Cardiac muscle cell (in vitro differentiated cells and primary cell): ENCODE data around the gene ATAD3C. TPM values are rescaled to one million over a fixed set of nuclear protein-coding genes. Genes with fewer than 3 reads are reported as not detected.
"Not testable (repeated sequence)": the region's sequence is repeated elsewhere in the genome, so short reads cannot be mapped to it uniquely, and the experiment has no call there.

Source experiments
- DNase-seq, 2 donors: peaks; one replicate each; pipeline versions ENCODE4 v3.0.0 to v3.0.0-alpha.2; 2010 to 2017; ENCODE audit warnings: low read depth in 1 of 2, low spot score in 1 of 2
- H3K27ac ChIP-seq: fragments of 200-600 bp; sonication (generic); 2 replicates; pipeline ENCODE4 v1.5.1; 2016
- H3K27me3 ChIP-seq: fragments of 200-600 bp; sonication (generic); 2 replicates; pipeline ENCODE4 v1.6.0; 2016; ENCODE audit warnings: control low read depth
- H3K36me3 ChIP-seq: fragments of 200-600 bp; sonication (generic); 2 replicates; pipeline ENCODE4 v1.5.1; 2016; ENCODE audit warnings: control low read depth
- H3K4me1 ChIP-seq: fragments of 200-600 bp; sonication (generic); 2 replicates; pipeline ENCODE4 v1.8.1; 2017; ENCODE audit warnings: low read depth, mild to moderate bottlenecking, mixed run types
- H3K4me3 ChIP-seq: fragments of 200-600 bp; sonication (generic); 2 replicates; pipeline ENCODE4 v1.5.1; 2016; ENCODE audit warnings: mild to moderate bottlenecking
- H3K9me3 ChIP-seq: fragments of 200-600 bp; sonication (generic); 2 replicates; pipeline ENCODE4 v1.5.1; 2017; ENCODE audit warnings: low read depth, mild to moderate bottlenecking, control low read depth
- CTCF ChIP-seq: IDR thresholded peaks from 2 replicates; pipeline ENCODE4 v1.5.1; 2012; ENCODE audit warnings: low read depth, mild to moderate bottlenecking, low read length
- polyA plus RNA-seq: library from polyadenylated mRNA; unstranded; fragments of >200 nt; fragmentation: Nextera tagmentation; extraction: Ambion mirVana; gene quantifications from 2 replicates; pipeline ENCODE4 v1.2.1, GENCODE V29; 2016
- total RNA-seq: library from RNA; depleted of rRNA; stranded (reverse); fragments of >200 nt; gene quantifications from 2 replicates; pipeline ENCODE4 v1.2.3, GENCODE V29; 2016

The ATAD3C gene
- total and polyA plus RNA-seq, 2 experiments from 2014 or later: 0.21 to 0.53 TPM

GRCh38 chr1:1425753-1426495 is 23.6 kb upstream of the ATAD3C start:
- Histone ChIP-seq H3K4me1 (peaks cover 7% of the 10 kb centered on the region), H3K4me3 (no peak overlapping the region)
- no peak for DNase-seq

GRCh38 chr1:1426496-1427105 is 22.9 kb upstream of the ATAD3C start:
- Histone ChIP-seq H3K4me1 (peaks cover 13% of the 10 kb centered on the region), H3K36me3 (no peaks in the 10 kb centered on the region), H3K4me3 (no peak overlapping the region), H3K27me3 (no peaks in the 10 kb centered on the region), H3K27ac (no peak overlapping the region), H3K9me3 (no peaks in the 10 kb centered on the region)
- DNase-seq: peak in 1 of 2 donors; percentile 38
- no peak for TF ChIP-seq CTCF

More at GRCh38 chr1:1425753-1426495, 23.6 kb upstream of the ATAD3C start:
- no peak overlapping the region for H3K27ac ChIP-seq
- TF ChIP-seq CTCF: no peak
- no peaks in the 10 kb centered on the region for H3K27me3 ChIP-seq
- H3K36me3 ChIP-seq: no peaks in the 10 kb centered on the region
- no peaks in the 10 kb centered on the region for H3K9me3 ChIP-seq

GRCh38 chr1:1427106-1427819 is 22.2 kb upstream of the ATAD3C start:
- H3K4me1 ChIP-seq: peaks cover 20% of the 10 kb centered on the region
- H3K36me3 ChIP-seq: no peaks in the 10 kb centered on the region
- TF ChIP-seq CTCF: no peak
- no peaks in the 10 kb centered on the region for H3K9me3 ChIP-seq
- DNase-seq: peak in 1 of 2 donors; percentile 54
- no peak overlapping the region for H3K27ac ChIP-seq
- peak overlapping the region; percentile 56 for H3K4me3 ChIP-seq
- H3K27me3 ChIP-seq: no peaks in the 10 kb centered on the region

GRCh38 chr1:1427820-1428148 is 21.7 kb upstream of the ATAD3C start:
- no peak for DNase-seq
- no peaks in the 10 kb centered on the region for H3K36me3 ChIP-seq
- peak overlapping the region; percentile 56 for H3K4me3 ChIP-seq
- H3K4me1 ChIP-seq: peaks cover 25% of the 10 kb centered on the region
- H3K27me3 ChIP-seq: no peaks in the 10 kb centered on the region
- no peak for TF ChIP-seq CTCF
- H3K27ac ChIP-seq: no peak overlapping the region
- no peaks in the 10 kb centered on the region for H3K9me3 ChIP-seq

GRCh38 chr1:1428174-1428573 is 21.3 kb upstream of the ATAD3C start:
- no peak for TF ChIP-seq CTCF
- Histone ChIP-seq H3K27ac (no peak overlapping the region), H3K4me1 (peaks cover 29% of the 10 kb centered on the region), H3K4me3 (no peak overlapping the region), H3K36me3 (no peaks in the 10 kb centered on the region), H3K9me3 (no peaks in the 10 kb centered on the region), H3K27me3 (no peaks in the 10 kb centered on the region)
- no peak for DNase-seq

- not testable (repeated sequence) for H3K27ac ChIP-seq, H3K27me3 ChIP-seq, H3K36me3 ChIP-seq, DNase-seq, H3K4me3 ChIP-seq, H3K9me3 ChIP-seq
- peaks cover 37% of the 10 kb centered on the region for H3K4me1 ChIP-seq
Observed at GRCh38 chr1:1428967-1429366, 20.5 kb upstream of the ATAD3C start.
